GM12892 (cell line): Measurements from ENCODE around the gene GATA2.

Experiments used
- POLR2A ChIP-seq: IDR thresholded peaks from 2 replicates; pipeline ENCODE4 v1.6.1; 2011; ENCODE audit warnings: low read depth, low read length, control low read depth
- POLR2AphosphoS5 ChIP-seq: IDR thresholded peaks from 2 replicates; pipeline ENCODE4 v1.6.1; 2011; ENCODE audit warnings: low read depth, low read length, control low read depth
- TAF1 ChIP-seq: IDR thresholded peaks from 2 replicates; pipeline ENCODE4 v1.6.1; 2011; ENCODE audit warnings: low read depth, mild to moderate bottlenecking, control low read depth, low read length, borderline replicate concordance

DNA sequence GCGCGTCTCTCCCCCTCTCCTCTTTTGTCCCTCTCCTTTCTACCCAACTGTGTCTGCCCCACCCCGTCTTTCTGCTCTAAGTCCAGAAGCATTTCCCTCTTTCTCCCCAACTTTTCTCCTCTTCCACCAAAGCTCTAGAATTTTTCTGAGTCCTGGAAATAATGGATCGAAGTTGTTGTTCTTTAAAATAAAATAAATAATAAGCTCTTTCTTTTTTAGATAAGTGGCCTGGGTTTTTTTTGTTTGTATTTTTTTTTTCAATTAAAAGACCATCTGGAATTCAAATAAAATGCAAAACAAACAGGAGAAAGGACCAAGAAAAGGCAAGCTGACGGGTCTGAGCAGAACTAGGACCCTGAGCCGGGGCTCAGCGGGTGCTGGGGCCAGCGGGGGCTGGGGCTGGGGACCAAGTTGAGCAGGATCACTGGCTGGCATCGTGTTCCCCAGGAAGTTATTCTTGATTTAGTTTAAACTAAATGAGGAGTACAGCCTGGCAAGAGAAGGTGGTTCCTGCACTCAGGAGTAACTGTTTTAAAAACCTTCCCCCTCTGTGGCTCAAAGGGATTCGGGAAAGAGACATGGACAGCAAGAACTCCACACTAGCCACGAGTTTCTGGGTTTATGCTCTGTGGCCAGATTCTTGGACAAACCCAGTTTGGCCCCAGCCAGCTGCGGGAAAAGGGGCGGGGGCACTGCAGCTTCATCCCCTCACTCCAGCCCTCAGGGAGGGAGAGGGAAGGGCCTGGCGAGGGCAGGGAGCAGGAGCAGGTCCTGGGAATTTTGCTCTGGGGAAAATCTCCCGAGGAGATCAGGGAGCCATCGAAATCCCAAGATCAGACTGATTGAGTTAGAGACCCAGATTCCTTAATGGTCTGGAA lies 8.4 kb downstream of the GATA2 start:
- no peak for TF ChIP-seq TAF1
- no peak for TF ChIP-seq POLR2AphosphoS5
- no peak for TF ChIP-seq POLR2A
